Transverse colon (tissue), 4 donors: ENCODE data around the gene RSBN1.
"Not testable (repeated sequence)": the region's sequence is repeated elsewhere in the genome, so short reads cannot be mapped to it uniquely, and the experiment has no call there.

Experiments
- POLR2A ChIP-seq: fragments of 450-650 bp; IDR thresholded peaks from one replicate; pipeline ENCODE4 v1.6.1; 2016; ENCODE audit warnings: antibody characterized with exemption, mild to moderate bottlenecking, moderate library complexity
- POLR2AphosphoS5 ChIP-seq, 3 donors: sonication (generic); formaldehyde crosslinking; IDR thresholded peaks; one replicate each; pipeline ENCODE4 v1.6.1; 2016; ENCODE audit warnings: antibody characterized with exemption in 3 of 3
- TF ChIP-seq, protein P1 (sequence below), 5 experiments: fragments of 200-600 bp in 3 of 5; fragments of 450-650 bp in 2 of 5; sonication (generic) in 3 of 5; IDR thresholded peaks; 1 replicate in 2 of 5; 2 replicates in 3 of 5; pipeline ENCODE4 v1.5.1; 2016 to 2017; ENCODE audit warnings: antibody characterized with exemption in 5 of 5, inconsistent platforms in 3 of 5, mild to moderate bottlenecking in 2 of 5, moderate library complexity in 1 of 5

DNA sequence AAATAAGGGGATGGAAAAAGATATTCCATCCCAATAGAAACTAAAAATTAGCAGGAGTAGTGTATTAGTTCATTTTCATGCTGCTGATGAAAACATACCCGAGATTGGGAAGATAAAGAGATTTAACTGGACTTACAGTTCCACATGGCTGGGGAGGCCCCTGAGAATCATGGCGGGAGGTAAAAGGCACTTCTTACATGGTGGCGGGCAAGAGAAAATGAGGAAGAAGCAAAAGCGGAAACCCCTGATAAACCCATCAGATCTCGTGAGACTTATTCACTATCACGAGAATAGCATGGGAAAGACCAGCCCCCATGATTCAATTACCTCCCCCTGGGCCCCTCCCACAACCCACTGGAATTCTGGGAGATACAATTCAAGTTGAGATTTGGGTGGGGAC is 94.8 kb downstream of the RSBN1 start:
- TF ChIP-seq, protein P1, sequence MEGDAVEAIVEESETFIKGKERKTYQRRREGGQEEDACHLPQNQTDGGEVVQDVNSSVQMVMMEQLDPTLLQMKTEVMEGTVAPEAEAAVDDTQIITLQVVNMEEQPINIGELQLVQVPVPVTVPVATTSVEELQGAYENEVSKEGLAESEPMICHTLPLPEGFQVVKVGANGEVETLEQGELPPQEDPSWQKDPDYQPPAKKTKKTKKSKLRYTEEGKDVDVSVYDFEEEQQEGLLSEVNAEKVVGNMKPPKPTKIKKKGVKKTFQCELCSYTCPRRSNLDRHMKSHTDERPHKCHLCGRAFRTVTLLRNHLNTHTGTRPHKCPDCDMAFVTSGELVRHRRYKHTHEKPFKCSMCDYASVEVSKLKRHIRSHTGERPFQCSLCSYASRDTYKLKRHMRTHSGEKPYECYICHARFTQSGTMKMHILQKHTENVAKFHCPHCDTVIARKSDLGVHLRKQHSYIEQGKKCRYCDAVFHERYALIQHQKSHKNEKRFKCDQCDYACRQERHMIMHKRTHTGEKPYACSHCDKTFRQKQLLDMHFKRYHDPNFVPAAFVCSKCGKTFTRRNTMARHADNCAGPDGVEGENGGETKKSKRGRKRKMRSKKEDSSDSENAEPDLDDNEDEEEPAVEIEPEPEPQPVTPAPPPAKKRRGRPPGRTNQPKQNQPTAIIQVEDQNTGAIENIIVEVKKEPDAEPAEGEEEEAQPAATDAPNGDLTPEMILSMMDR (IDR thresholded peaks at IDR 0.05), result not testable (repeated sequence)
- not testable (repeated sequence) for TF ChIP-seq POLR2A; POLR2AphosphoS5 (IDR thresholded peaks at IDR 0.05)
